ENCODE results near the gene MYO5B. TPM values are rescaled to one million over a fixed set of nuclear protein-coding genes. Genes with fewer than 3 reads are reported as not detected.

MYO5B gene
- total RNA-seq, 2 experiments from 2014 or later = not detected

DNA sequence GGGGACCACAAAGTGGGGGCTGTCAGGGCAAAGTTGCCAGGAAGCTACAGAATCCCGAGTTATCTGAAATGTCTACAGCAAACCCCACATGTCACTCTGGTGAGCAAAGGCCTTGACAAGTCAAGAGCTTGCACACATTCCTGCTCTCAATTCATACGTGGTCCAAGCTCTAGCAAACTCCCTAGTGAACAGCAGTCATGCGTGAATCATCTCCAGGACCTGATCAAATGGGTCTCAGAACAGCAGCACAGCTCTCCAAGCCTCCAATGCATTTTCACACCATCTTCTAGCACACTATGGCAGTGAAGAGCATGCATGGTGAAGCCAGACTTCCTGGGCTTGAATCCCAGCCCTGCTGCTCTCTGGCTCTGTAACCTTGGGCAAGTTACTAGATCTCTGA, 68.5 kb downstream of the MYO5B start:
- ATAC-seq (ENCODE audit: poor library complexity) = no peak
- CTCF ChIA-PET = no interaction called here
- Histone ChIP-seq H3K36me3 (ENCODE audit: insufficient read depth, low read length) (no peaks in the 10 kb centered on the region), H3K4me3 (ENCODE audit: low read length) (no peak overlapping the region), H3K4me1 (ENCODE audit: insufficient read depth, low read length) (no peaks in the 10 kb centered on the region), H3K27me3 (ENCODE audit: control insufficient read depth in 1 of 2, insufficient read depth in 2 of 2, low read length in 2 of 2) (peaks cover 0 to 7% of the 10 kb centered on the region in 2 experiments), H3K9me3 (ENCODE audit: control insufficient read depth in 1 of 2, insufficient read depth in 1 of 2, low read length in 2 of 2) (no peaks in the 10 kb centered on the region), H3K27ac (ENCODE audit: low read depth in 1 of 2, low read length in 2 of 2) (no peak overlapping the region)
- TF ChIP-seq, protein P1, sequence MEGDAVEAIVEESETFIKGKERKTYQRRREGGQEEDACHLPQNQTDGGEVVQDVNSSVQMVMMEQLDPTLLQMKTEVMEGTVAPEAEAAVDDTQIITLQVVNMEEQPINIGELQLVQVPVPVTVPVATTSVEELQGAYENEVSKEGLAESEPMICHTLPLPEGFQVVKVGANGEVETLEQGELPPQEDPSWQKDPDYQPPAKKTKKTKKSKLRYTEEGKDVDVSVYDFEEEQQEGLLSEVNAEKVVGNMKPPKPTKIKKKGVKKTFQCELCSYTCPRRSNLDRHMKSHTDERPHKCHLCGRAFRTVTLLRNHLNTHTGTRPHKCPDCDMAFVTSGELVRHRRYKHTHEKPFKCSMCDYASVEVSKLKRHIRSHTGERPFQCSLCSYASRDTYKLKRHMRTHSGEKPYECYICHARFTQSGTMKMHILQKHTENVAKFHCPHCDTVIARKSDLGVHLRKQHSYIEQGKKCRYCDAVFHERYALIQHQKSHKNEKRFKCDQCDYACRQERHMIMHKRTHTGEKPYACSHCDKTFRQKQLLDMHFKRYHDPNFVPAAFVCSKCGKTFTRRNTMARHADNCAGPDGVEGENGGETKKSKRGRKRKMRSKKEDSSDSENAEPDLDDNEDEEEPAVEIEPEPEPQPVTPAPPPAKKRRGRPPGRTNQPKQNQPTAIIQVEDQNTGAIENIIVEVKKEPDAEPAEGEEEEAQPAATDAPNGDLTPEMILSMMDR (IDR thresholded peaks at IDR 0.05) = no peak
- DNase-seq = no peak
- Mint-ChIP-seq H3K27ac (no peak overlapping the region), H3K4me3 (no peak overlapping the region), H3K4me1 (ENCODE audit: low read depth) (no peaks in the 10 kb centered on the region), H3K36me3 (ENCODE audit: low read depth) (no peaks in the 10 kb centered on the region), H3K9me3 (no peaks in the 10 kb centered on the region), H3K27me3 (peaks cover 48% of the 10 kb centered on the region)
- intact Hi-C loops (cut with DNase I, micrococcal nuclease) = no loop called here
- POLR2A ChIA-PET = no interaction called here

GRCh38 chr18:50125456-50125855, 69.5 kb downstream of the MYO5B start:
- no peak overlapping the region for H3K27ac Mint-ChIP-seq
- DNase-seq (no peak), ATAC-seq (ENCODE audit: poor library complexity) (no peak)
- H3K27ac ChIP-seq (ENCODE audit: low read depth in 1 of 2, low read length in 2 of 2) = no peak overlapping the region
- TF ChIP-seq, protein P1 (IDR thresholded peaks at IDR 0.05) = no peak
- H3K4me3 ChIP-seq (ENCODE audit: low read length) = no peak overlapping the region
- no peaks in the 10 kb centered on the region for H3K36me3 ChIP-seq (ENCODE audit: insufficient read depth, low read length)
- intact Hi-C loops (cut with DNase I, micrococcal nuclease) = no loop called here
- no peaks in the 10 kb centered on the region for H3K4me1 ChIP-seq (ENCODE audit: insufficient read depth, low read length)
- no peaks in the 10 kb centered on the region for H3K36me3 Mint-ChIP-seq (ENCODE audit: low read depth)
- no peaks in the 10 kb centered on the region for H3K9me3 ChIP-seq (ENCODE audit: control insufficient read depth in 1 of 2, insufficient read depth in 1 of 2, low read length in 2 of 2)
- ChIA-PET CTCF (no interaction called here), POLR2A (no interaction called here)
- H3K27me3 Mint-ChIP-seq = peaks cover 44% of the 10 kb centered on the region
- H3K9me3 Mint-ChIP-seq = no peaks in the 10 kb centered on the region
- H3K4me3 Mint-ChIP-seq = no peak overlapping the region
- H3K4me1 Mint-ChIP-seq (ENCODE audit: low read depth) = no peaks in the 10 kb centered on the region
- H3K27me3 ChIP-seq (ENCODE audit: control insufficient read depth in 1 of 2, insufficient read depth in 2 of 2, low read length in 2 of 2) = peaks cover 0 to 7% of the 10 kb centered on the region in 2 experiments

DNA sequence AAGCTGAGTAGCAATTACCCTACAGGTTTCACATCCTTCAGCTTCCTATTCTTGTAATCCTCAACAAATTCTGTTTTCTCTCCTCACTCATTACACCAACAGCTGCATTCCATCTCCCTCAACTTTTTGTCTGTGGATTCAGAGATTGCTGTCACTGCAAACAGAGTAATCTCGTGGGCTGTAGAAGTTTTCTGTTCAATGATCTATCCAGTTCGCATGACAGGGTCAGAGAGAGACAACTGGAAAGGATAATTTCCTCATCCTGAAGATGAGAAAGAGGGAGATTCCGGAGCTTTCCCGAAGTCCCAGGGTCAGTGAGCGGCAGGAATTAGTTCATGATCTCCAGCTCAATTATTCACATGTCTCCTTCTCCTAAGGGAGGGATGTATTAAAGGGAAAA, 75.7 kb downstream of the MYO5B start:
- no peaks in the 10 kb centered on the region for H3K27me3 ChIP-seq (ENCODE audit: control insufficient read depth in 1 of 2, insufficient read depth in 2 of 2, low read length in 2 of 2)
- CTCF ChIA-PET = no interaction called here
- intact Hi-C loops (cut with DNase I, micrococcal nuclease) = no loop called here
- H3K4me1 ChIP-seq (ENCODE audit: insufficient read depth, low read length) = no peaks in the 10 kb centered on the region
- no peaks in the 10 kb centered on the region for H3K36me3 ChIP-seq (ENCODE audit: insufficient read depth, low read length)
- Mint-ChIP-seq H3K27me3 (peaks cover 18% of the 10 kb centered on the region), H3K4me3 (no peak overlapping the region), H3K27ac (no peak overlapping the region), H3K9me3 (no peaks in the 10 kb centered on the region), H3K36me3 (ENCODE audit: low read depth) (no peaks in the 10 kb centered on the region), H3K4me1 (ENCODE audit: low read depth) (no peaks in the 10 kb centered on the region)
- no peak overlapping the region for H3K4me3 ChIP-seq (ENCODE audit: low read length)
- TF ChIP-seq, protein P1 (IDR thresholded peaks at IDR 0.05) = no peak
- H3K27ac ChIP-seq (ENCODE audit: low read depth in 1 of 2, low read length in 2 of 2) = no peak overlapping the region
- POLR2A ChIA-PET = no interaction called here
- DNase-seq = no peak
- no peaks in the 10 kb centered on the region for H3K9me3 ChIP-seq (ENCODE audit: control insufficient read depth in 1 of 2, insufficient read depth in 1 of 2, low read length in 2 of 2)
- ATAC-seq (ENCODE audit: poor library complexity) = no peak
